GM18502 (cell line): ENCODE data around the gene CFAP45.

Experiments used
- ATAC-seq: cut with Tn5 transposase; IDR thresholded peaks from one replicate; pipeline ENCODE4 v1.9.1; 2021; ENCODE audit warnings: mild to moderate bottlenecking; ENCODE audit not compliant: unreplicated experiment, poor library complexity

CFAP45 gene

DNA sequence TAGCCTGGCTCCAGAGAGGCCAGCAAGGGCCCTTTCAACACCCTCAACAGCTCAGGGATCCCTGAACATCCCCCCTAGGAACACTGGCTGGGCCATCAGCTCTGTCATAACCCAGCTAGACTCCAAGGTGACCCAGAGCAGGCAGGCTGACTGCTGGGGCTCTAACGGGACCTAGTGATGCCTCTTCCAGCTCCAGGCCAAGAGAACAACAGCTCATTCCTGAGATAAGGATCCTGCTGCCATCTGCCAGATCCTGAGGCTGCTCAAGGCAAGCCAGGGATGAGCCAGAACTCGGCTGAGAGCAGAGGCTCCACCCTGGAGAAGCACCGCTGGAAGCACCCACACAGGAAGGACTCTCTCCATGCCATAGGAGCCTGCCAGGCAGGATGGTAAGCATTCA, 39.5 kb downstream of the CFAP45 start:
- no peak for ATAC-seq

DNA sequence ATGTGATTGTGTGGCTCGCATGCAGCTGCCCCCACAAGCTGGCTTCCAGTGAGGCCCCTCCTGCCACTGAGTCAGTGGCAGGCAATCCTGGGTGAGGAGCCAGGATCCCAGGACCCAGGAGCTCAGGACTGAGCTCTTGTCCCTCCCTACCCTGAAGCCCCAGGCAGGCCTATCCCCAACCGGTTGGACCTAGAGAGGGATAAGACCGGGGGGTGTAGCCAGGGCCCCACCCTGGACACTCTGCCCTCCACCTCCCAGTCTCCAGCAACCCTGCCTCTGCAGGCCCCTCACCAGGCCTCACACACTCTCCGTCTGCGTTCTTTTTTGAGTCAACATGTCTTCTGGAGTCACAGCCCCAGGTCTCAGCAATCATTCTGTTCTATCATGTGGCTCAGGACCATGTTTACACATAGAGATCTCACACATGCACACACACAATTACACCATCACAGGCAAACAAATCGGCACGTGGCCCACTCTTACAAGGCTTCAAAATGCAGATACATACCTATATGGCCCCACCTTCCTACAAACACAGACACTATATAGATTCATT, 40.1 kb downstream of the CFAP45 start:
- ATAC-seq: no peak

DNA sequence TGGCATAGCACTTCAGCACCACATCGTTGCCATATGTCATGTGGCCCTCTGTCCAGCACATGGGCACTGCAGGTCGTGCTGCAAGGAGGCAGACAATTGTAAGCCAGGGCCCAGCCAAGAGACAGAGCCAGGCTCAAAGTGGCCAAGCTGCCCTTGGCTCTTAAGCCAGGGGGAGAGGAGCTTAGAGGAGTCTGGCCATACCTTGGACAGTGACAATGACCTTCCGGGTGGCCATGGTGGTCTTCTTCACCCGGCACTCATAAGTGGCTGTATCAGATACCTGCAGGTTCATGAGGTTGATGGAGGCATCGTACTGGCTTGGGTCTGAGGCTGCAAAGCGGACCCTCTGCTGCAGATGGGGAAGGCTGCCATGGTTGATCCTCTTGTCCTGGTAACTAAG, 42.1 kb downstream of the CFAP45 start:
- ATAC-seq: no peak

GRCh38 chr1:159856576-159856975, 43.4 kb downstream of the CFAP45 start:
- no peak for ATAC-seq

DNA sequence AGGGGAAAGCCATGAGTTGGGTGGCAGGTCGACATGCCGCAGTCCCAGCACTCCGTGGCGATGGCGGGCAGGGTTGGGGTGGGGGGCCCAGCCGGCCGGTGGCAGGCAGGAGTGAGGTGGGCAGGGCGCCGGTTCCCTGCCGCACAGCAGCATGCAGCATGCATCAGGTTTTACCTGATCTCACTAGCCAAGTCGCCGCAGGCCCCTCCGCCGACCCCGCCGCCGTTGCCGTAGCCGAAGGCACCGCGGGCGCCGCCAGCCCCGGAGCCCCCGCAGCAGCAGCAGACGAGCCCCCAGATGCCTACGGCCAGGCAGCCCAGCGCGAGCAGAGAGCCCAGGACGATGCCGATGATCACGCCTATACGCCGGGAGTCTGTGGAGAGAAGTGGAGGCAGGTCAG, 44.3 kb downstream of the CFAP45 start:
- no peak for ATAC-seq

- peak; percentile 94 for ATAC-seq
Observed at GRCh38 chr1:159854693-159855192, 45.2 kb downstream of the CFAP45 start.

GRCh38 chr1:159854116-159854692, 45.8 kb downstream of the CFAP45 start:
- ATAC-seq: peak; percentile 23

DNA sequence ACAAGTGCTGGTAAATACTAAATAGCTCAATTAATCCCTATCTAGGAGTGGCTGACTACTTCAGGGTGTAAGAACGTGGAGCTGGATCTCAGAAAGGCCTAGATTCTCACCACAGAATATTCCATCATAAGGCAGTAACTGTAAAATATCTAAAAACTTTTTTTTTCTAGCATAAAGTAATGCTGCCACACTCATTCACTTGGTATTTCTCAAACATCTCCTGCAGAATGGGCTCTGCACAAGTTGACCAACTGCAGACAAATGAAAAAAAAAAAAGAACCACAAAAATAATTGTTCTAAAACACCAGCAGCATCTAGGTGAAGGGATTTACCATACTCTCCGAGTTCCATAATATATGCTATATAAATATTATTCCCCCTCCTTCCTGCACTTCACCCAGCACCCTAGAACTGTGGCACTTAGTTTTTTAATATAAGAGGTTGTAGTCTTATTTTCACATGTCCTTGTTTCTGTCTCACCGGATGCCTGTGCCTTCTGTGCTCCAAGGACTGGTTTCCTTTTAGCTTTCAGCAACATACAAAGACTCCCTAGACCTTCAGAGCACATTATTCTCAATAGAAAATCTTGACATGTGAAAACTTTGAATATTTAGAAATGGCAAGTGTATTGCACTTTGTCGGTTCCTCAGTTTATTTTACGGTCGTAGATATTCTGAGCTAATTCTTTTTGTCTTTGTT, 46.4 kb downstream of the CFAP45 start:
- ATAC-seq: no peak

- ATAC-seq: no peak
Observed at GRCh38 chr1:159851407-159851806, 48.6 kb downstream of the CFAP45 start.

GRCh38 chr1:159849626-159850366, 50.2 kb downstream of the CFAP45 start:
- ATAC-seq: no peak

GRCh38 chr1:159848326-159848725, 51.6 kb downstream of the CFAP45 start:
- ATAC-seq: no peak

- ATAC-seq: no peak
Observed at GRCh38 chr1:159847231-159847630, 52.7 kb downstream of the CFAP45 start.

GRCh38 chr1:159845751-159846629, 54.0 kb downstream of the CFAP45 start:
- no peak for ATAC-seq

- no peak for ATAC-seq
Observed at GRCh38 chr1:159843459-159843858, 56.5 kb downstream of the CFAP45 start.

DNA sequence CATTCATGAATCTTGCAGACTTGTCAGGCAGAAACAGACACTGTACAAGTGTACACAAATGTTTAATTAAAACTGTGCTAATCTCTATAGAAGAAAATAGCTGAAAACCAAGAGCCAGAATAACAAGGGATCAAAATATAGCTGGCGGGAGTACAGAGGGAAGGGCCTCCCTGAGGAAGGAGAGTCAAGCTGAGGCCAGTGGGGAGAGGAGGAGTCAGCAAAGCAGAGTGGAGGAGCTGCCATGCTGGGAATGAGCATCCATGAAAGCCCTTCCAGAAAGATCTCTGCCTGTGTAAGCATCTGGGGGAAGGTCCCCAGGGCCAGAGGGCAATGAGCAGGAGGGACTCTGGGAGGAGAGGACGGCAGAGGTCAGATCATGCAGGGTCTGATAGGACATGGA, 58.2 kb downstream of the CFAP45 start:
- ATAC-seq: no peak

DNA sequence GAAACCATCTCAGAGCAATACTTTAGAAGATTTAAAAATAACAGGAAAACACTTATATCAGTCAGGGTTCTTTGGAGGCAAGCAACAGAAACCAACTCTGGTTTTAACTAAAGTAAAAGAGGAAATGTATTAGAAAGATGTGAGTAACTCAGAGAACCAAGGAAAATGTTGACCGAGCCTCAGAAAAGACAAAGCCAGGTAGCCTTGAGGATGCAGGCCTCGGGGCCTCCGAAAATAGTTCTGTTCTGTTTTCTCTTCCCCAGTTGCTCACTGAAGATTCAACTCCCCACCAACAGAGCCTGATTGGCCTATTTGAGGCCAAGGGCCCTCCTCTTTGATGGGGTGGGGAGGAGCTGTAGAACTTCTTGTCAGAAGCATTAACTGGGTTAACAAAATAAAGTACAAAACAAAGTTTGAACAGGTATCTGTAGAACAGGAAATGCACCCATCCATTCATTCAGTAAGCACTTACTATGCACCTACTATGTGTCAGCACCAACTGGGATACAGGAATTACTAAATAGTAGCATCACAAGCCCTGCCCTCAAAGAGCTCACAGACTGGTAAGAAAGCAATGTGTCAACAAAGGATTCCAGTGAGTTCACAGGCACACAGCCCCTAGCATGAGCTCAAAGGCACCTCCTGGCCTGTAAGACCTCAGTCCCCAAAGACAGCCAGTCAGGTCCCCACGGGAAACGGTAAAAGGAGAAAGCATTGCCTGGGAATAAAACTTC, 60.7 kb downstream of the CFAP45 start:
- peak; percentile 86 for ATAC-seq

DNA sequence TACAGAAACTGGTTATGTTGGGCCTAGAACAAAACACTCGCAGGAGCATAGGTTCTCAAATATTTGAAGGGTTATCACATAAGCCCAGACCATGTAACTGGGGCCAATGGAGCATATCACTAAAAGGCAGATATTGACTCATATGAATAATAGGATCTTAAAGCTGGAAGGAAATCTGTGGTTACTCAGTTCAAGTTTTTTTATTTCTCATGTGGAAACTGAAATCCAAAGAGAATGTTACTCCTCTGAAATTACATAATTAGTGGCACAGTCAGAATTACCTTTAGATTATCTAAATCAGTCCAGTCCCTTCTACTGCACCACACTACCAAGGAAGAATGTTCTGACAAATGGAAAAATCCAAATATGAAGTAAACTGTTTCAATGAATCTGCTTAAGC, 61.2 kb downstream of the CFAP45 start:
- peak; percentile 78 for ATAC-seq

- no peak for ATAC-seq
Observed at GRCh38 chr1:159835862-159836525, 64.0 kb downstream of the CFAP45 start.

DNA sequence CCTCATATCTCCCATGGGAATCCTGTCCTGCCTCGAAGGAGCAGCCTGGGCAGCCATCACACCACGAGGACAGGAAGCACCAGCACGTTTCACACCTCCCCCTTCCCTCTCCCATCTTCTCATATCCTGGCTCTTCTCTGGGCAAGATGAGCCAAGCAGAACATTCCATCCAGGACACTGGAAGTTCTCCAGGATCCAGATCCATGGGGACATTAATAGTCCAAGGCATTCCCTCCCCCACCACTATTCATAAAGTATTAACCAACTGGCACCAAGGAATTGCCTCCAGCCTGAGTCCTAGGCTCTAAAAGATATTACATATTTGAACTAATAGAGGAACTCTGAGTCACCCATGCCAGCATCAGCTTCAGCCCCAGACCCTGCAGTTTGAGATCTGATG, 64.6 kb downstream of the CFAP45 start:
- no peak for ATAC-seq
